Thoracic aorta (tissue), 2 donors: ENCODE data around the gene ABCB9. TPM values are rescaled to one million over a fixed set of nuclear protein-coding genes. Genes with fewer than 3 reads are reported as not detected.

Source experiments
- ATAC-seq: fragments of 150-250 bp; one replicate; pipeline ENCODE4 v1.8.0; 2017; ENCODE audit warnings: low read depth; ENCODE audit not compliant: insufficient number of reproducible peaks, low FRiP score
- DNase-seq: peaks from one replicate; pipeline ENCODE4 v3.0.0-alpha.2; 2020; ENCODE audit warnings: low spot score
- H3K27ac ChIP-seq, 2 donors: fragments of 200-600 bp; sonication (generic); 1 replicate in 1 of 2; 2 replicates in 1 of 2; pipeline ENCODE4 v1.5.1; 2016; ENCODE audit warnings: mild to moderate bottlenecking in 2 of 2, moderate library complexity in 2 of 2
- H3K27me3 ChIP-seq: fragments of 200-600 bp; sonication (generic); replicated peaks from 2 replicates; pipeline ENCODE4 v1.6.0; 2016; ENCODE audit warnings: mild to moderate bottlenecking; ENCODE audit not compliant: insufficient read depth
- H3K36me3 ChIP-seq: fragments of 200-600 bp; sonication (generic); one replicate; pipeline ENCODE4 v1.5.1; 2016
- H3K4me1 ChIP-seq, 2 donors: fragments of 200-600 bp; sonication (generic); 1 replicate in 1 of 2; 2 replicates in 1 of 2; pipeline versions ENCODE4 v1.5.1 to v1.6.0; 2016; ENCODE audit warnings: low read depth in 2 of 2, mild to moderate bottlenecking in 1 of 2; ENCODE audit not compliant: control insufficient read depth in 1 of 2
- H3K4me3 ChIP-seq: fragments of 200-600 bp; sonication (generic); 2 replicates; pipeline ENCODE4 v1.5.1; 2016; ENCODE audit warnings: mild to moderate bottlenecking
- H3K9me3 ChIP-seq: fragments of 200-600 bp; sonication (generic); 2 replicates; pipeline ENCODE4 v1.5.1; 2016
- total RNA-seq, 2 donors: library from RNA; depleted of rRNA; stranded (reverse); fragments of >200 nt; gene quantifications; one replicate each; pipeline versions ENCODE4 v1.1.0 to v1.2.3, GENCODE V29; 2016
- TF ChIP-seq, protein P1 (sequence below): fragments of 200-600 bp; sonication (generic); IDR thresholded peaks from one replicate; pipeline ENCODE4 v1.5.1; 2019; ENCODE audit warnings: antibody characterized with exemption

The ABCB9 gene
- total RNA-seq, 2 donors from 2014 or later, result 6.3 to 7.0 TPM

DNA sequence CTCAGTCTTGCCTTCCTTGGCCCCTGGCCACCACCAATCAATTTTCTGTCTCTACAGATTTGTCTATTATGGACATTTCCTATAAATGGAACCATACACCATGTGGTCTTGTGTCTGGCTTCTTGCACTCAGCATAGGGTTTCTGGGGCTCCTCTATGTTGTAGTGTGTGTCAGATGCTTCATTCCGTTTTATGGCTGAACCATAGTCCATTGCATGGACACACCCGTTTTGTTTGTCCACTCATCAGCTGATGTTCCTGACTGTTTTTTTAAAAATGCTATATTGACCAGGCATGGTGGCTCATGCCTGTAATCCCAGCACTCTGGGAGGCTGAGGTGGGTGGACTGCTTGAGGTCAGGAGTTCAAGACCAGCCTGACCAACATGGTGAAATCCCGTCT, 35.2 kb upstream of the ABCB9 start:
- no peaks in the 10 kb centered on the region for H3K27me3 ChIP-seq
- no peak overlapping the region for H3K4me3 ChIP-seq
- H3K27ac ChIP-seq, result no peak overlapping the region
- no peaks in the 10 kb centered on the region for H3K4me1 ChIP-seq
- TF ChIP-seq, protein P1, sequence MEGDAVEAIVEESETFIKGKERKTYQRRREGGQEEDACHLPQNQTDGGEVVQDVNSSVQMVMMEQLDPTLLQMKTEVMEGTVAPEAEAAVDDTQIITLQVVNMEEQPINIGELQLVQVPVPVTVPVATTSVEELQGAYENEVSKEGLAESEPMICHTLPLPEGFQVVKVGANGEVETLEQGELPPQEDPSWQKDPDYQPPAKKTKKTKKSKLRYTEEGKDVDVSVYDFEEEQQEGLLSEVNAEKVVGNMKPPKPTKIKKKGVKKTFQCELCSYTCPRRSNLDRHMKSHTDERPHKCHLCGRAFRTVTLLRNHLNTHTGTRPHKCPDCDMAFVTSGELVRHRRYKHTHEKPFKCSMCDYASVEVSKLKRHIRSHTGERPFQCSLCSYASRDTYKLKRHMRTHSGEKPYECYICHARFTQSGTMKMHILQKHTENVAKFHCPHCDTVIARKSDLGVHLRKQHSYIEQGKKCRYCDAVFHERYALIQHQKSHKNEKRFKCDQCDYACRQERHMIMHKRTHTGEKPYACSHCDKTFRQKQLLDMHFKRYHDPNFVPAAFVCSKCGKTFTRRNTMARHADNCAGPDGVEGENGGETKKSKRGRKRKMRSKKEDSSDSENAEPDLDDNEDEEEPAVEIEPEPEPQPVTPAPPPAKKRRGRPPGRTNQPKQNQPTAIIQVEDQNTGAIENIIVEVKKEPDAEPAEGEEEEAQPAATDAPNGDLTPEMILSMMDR, result no peak
- no peak for DNase-seq
- no peak for ATAC-seq
- H3K36me3 ChIP-seq, result peaks cover 7% of the 10 kb centered on the region
- H3K9me3 ChIP-seq, result no peaks in the 10 kb centered on the region

DNA sequence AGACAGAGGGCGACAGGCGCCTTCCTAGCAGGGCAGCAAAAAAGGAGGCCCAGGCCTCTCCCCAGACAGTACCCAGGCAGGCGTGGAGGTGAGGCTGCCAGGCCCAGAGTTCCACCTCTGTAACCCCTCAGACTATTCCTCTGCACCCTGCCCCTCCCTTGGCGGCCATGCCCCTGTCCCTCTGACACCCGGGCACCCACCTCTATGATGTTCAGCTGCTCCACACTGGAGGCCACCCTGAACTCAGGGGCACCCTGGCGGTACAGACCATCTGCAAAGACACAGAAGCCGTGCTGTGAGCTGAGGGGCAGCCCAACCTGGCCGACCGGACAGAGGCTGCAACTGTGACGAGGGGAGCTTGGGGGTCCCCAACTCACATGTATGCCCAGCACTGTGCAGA, 34.3 kb upstream of the ABCB9 start:
- Histone ChIP-seq H3K27ac (no peak overlapping the region), H3K4me1 (no peaks in the 10 kb centered on the region), H3K9me3 (no peaks in the 10 kb centered on the region), H3K27me3 (no peaks in the 10 kb centered on the region), H3K36me3 (peaks cover 7% of the 10 kb centered on the region), H3K4me3 (no peak overlapping the region)
- no peak for ATAC-seq
- TF ChIP-seq, protein P1, result no peak
- DNase-seq, result no peak

DNA sequence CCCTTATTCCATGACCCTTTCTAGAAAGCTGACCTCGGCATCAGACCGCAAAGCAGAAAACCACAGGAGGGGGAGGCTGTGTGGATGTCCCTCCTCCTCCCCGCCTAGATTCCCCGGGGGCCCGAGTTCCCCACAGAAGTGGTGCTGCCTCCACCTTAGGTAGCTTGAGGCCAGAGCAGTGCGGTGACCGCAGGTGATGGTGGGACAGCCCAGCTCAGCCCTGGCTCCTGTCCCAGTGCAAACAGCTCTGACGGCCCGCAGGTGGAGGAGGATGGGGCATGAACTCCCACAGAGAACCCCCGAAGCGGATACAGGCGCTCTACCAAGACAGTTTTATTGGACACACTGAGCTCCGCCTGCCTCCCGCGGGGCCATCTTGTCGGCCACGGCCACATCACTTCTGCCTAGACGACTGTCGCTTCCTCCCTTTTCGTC, 33.7 kb upstream of the ABCB9 start:
- DNase-seq (no peak), ATAC-seq (no peak)
- TF ChIP-seq, protein P1, result no peak
- Histone ChIP-seq H3K9me3 (no peaks in the 10 kb centered on the region), H3K27ac (no peak overlapping the region), H3K4me3 (no peak overlapping the region), H3K27me3 (no peaks in the 10 kb centered on the region), H3K36me3 (peaks cover 7% of the 10 kb centered on the region), H3K4me1 (no peaks in the 10 kb centered on the region)

DNA sequence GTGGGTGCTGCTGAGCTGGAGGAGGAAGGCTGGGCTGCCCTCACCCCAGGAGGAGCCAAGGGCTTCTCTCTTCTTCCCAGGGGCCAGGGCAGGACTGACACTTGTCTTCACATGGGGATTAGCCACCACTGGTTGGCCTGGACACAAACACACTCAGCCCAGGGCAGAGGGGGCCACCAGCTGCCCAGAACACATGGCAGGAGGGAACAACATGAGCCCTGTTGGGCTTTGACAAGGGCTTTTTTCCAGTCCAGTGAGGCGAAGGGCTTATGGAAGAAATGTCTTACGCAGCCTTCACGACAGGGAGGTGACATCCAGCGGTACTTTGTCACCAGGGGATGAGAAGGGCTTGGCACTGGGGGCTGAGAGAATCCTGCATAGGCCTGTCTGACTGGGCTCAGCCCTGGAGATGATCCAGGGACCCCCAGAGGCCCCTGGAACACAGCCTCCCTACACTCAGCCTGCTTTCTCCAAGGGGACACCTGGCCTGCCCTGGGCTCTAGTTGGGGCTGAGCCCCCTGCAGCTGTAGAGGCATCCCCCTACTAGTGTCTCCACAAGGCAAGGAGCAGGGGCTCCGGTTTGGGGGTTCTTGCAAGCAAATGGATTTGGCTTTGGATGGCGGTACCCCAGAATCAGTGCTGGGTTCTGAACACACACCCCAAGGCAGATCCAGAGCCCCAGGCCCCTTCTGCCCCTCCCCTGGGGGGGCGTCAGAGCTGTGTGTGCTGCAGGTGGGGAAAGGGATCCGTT, 33.1 kb upstream of the ABCB9 start:
- no peak for ATAC-seq
- Histone ChIP-seq H3K27me3 (no peaks in the 10 kb centered on the region), H3K27ac (no peak overlapping the region), H3K9me3 (no peaks in the 10 kb centered on the region), H3K36me3 (peaks cover 5% of the 10 kb centered on the region), H3K4me3 (no peak overlapping the region), H3K4me1 (no peaks in the 10 kb centered on the region)
- DNase-seq, result no peak
- TF ChIP-seq, protein P1, result no peak

DNA sequence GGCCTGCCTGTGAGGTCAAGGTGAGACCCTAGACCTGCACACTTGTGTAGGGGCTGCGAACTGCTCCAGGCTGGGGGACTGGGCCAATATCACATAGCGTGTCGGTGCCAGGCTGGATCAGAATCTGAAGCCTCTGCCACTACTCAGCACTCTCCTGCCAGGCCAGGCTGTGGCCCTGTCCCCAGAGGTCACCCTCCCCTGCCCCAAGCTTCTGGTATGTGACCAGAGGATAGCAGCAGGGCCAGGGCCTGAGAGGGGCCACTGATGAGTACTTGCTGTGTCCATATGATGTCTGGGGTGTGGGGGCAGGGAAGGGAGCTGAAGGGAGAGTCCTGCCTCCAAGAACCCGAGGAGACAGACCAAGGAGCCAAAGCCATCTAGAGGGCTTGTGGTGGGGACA, 32.1 kb upstream of the ABCB9 start:
- H3K27ac ChIP-seq, result no peak overlapping the region
- DNase-seq, result no peak
- TF ChIP-seq, protein P1, result no peak

More for the DNA sequence above, 32.1 kb upstream of the ABCB9 start:
- H3K36me3 ChIP-seq, result peaks cover 4% of the 10 kb centered on the region
- ATAC-seq, result no peak
- no peaks in the 10 kb centered on the region for H3K27me3 ChIP-seq
- no peak overlapping the region for H3K4me3 ChIP-seq
- H3K9me3 ChIP-seq, result no peaks in the 10 kb centered on the region
- no peaks in the 10 kb centered on the region for H3K4me1 ChIP-seq
